MCF 10A (cell line): ENCODE data around the gene CHSY3. TPM values are rescaled to one million over a fixed set of nuclear protein-coding genes. Genes with fewer than 3 reads are reported as not detected.

Experiments
- BruUV-seq: library from RNA; stranded (reverse); fragments of 400-500 nt; replicated peaks from 2 replicates; lab custom pipeline; 2021; lab: Mats Ljungman, UMichigan
- CTCF ChIA-PET: fragments of 300-600 bp; sonication (Branson Sonifier 250); formaldehyde crosslinking; extraction: SDS; loops from one replicate; lab custom pipeline; 2021; ENCODE audit warnings: antibody characterized with exemption, inconsistent platforms; lab: Yijun Ruan, JAX
- POLR2A ChIA-PET: fragments of 300-600, 350-650 bp; sonication (Branson Sonifier 250); formaldehyde crosslinking; extraction: SDS; loops from one replicate; lab custom pipeline; 2020; ENCODE audit warnings: antibody characterized with exemption, inconsistent platforms; lab: Yijun Ruan, JAX
- DNase-seq: peaks from one replicate; pipeline ENCODE4 v3.0.0-alpha.2; 2018; ENCODE audit not compliant: unreplicated experiment
- H3K27ac Mint-ChIP-seq: one replicate; pipeline ENCODE4 v1.8.0; 2022; ENCODE audit warnings: mild to moderate bottlenecking, low read depth, mixed read lengths; ENCODE audit not compliant: unreplicated experiment
- H3K27me3 Mint-ChIP-seq: one replicate; pipeline ENCODE4 v1.8.0; 2022; ENCODE audit warnings: mixed read lengths; ENCODE audit not compliant: insufficient read depth, unreplicated experiment
- H3K36me3 Mint-ChIP-seq: one replicate; pipeline ENCODE4 v1.8.0; 2022; ENCODE audit warnings: mild to moderate bottlenecking, moderate library complexity, mixed read lengths; ENCODE audit not compliant: insufficient read depth, unreplicated experiment
- H3K4me1 Mint-ChIP-seq: one replicate; pipeline ENCODE4 v1.8.0; 2022; ENCODE audit warnings: mixed read lengths; ENCODE audit not compliant: insufficient read depth, unreplicated experiment
- H3K4me3 Mint-ChIP-seq: one replicate; pipeline ENCODE4 v1.8.0; 2022; ENCODE audit warnings: mild to moderate bottlenecking, moderate library complexity, mixed read lengths; ENCODE audit not compliant: unreplicated experiment
- H3K9me3 Mint-ChIP-seq: one replicate; pipeline ENCODE4 v1.8.0; 2022; ENCODE audit warnings: mixed read lengths; ENCODE audit not compliant: unreplicated experiment
- intact Hi-C: fragments of 100-400 bp; cut with micrococcal nuclease; formaldehyde crosslinking; loops from 2 replicates; pipeline ENCODE4 v1.14.1; 2022
- total RNA-seq: library from RNA; stranded (reverse); gene quantifications from 2 replicates; pipeline ENCODE4 v1.2.3, GENCODE V29; 2022
- TF ChIP-seq, protein P1 (sequence below): fragments of 200-600 bp; IDR thresholded peaks from one replicate; pipeline ENCODE4 v1.8.0; 2022; ENCODE audit warnings: antibody characterized with exemption, mild to moderate bottlenecking; ENCODE audit not compliant: unreplicated experiment

The CHSY3 gene
- total RNA-seq, 1 experiment from 2014 or later = 0.82 TPM

DNA sequence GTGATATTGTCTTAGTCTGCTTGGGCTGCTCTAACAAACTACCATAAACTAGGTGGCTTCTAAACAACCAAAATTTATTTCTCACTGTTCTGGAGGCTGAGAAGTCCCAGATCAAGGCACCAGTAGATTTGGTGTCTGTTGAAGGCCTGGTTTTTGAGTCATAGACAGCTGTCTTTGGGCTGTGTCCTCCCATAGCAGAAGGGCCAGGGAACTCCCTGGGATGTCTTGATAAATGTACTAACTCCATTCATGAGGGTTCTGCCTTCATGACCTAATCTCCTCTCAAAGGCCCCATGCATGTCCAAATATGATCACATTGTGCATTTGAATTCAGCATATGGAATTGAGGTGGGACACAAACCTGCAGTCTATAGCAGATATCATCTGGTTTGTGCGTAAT, 121.2 kb downstream of the CHSY3 start:
- POLR2A ChIA-PET = no interaction called here
- BruUV-seq = no TSS peak
- intact Hi-C loops = no loop called here
- no peaks in the 10 kb centered on the region for H3K27me3 Mint-ChIP-seq
- no peak for DNase-seq
- CTCF ChIA-PET = no interaction called here
- TF ChIP-seq, protein P1, sequence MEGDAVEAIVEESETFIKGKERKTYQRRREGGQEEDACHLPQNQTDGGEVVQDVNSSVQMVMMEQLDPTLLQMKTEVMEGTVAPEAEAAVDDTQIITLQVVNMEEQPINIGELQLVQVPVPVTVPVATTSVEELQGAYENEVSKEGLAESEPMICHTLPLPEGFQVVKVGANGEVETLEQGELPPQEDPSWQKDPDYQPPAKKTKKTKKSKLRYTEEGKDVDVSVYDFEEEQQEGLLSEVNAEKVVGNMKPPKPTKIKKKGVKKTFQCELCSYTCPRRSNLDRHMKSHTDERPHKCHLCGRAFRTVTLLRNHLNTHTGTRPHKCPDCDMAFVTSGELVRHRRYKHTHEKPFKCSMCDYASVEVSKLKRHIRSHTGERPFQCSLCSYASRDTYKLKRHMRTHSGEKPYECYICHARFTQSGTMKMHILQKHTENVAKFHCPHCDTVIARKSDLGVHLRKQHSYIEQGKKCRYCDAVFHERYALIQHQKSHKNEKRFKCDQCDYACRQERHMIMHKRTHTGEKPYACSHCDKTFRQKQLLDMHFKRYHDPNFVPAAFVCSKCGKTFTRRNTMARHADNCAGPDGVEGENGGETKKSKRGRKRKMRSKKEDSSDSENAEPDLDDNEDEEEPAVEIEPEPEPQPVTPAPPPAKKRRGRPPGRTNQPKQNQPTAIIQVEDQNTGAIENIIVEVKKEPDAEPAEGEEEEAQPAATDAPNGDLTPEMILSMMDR = no peak
- H3K27ac Mint-ChIP-seq = no peak overlapping the region
- no peaks in the 10 kb centered on the region for H3K4me1 Mint-ChIP-seq
- no peak overlapping the region for H3K4me3 Mint-ChIP-seq
- no peaks in the 10 kb centered on the region for H3K36me3 Mint-ChIP-seq
- H3K9me3 Mint-ChIP-seq = peaks cover 9% of the 10 kb centered on the region

DNA sequence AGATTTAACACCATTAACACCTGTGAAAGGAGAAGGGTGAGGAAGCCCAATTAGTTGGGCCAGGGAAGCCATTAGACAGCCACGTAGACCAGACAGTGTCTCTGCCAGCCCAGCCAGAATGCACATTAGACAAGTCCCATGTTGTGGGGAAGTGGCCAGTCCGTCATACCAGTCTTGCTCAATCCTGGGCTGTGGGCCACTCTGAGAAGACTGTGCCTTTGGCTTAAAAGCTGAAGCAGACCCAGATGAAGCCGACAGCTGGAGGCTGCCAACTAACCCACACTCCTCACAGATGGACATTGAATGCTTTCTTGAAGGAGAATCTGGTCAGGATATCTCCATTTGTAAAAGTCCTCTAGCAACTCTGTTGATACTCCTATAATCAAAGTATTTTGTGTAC, 128.5 kb downstream of the CHSY3 start:
- H3K27me3 Mint-ChIP-seq = no peaks in the 10 kb centered on the region
- intact Hi-C loops = no loop called here
- no peaks in the 10 kb centered on the region for H3K36me3 Mint-ChIP-seq
- DNase-seq = no peak
- peaks cover 9% of the 10 kb centered on the region for H3K9me3 Mint-ChIP-seq
- no TSS peak for BruUV-seq
- H3K4me1 Mint-ChIP-seq = peaks cover 8% of the 10 kb centered on the region
- no peak overlapping the region for H3K27ac Mint-ChIP-seq
- CTCF ChIA-PET = no interaction called here
- no peak overlapping the region for H3K4me3 Mint-ChIP-seq
- TF ChIP-seq, protein P1 = no peak
- POLR2A ChIA-PET = no interaction called here

DNA sequence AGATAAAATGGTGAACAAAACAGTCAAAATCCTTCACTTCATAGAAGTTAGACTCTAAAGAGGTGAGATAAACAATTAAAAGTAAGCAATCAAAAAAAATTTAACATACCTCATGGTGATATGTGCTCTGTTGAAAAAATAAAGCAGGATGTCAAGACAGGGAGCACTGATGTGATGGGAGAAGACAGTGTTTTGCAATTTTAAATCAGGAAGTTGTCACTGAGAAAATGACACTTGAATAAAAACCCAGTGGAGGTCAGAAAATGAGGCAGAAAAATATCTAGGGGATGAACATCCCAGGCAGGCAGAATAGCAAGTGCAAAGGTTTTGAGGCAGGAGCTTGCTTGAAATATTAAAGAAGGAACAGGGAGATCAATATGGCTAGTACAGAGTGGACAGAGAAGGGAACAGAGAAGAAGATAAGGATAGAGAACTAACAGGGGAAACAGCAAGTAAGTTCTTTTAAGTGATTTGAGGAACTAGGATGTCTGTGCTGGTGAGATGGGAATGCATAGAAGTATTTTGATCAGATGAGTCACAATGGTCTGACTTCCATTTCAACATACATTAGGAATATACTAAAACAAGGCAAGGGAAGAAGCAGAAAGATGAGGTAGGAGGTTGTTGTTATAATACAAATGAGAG, 130.4 kb downstream of the CHSY3 start:
- intact Hi-C loops = no loop called here
- H3K9me3 Mint-ChIP-seq = no peaks in the 10 kb centered on the region
- ChIA-PET POLR2A (interaction anchor here (0.8 to 1.6 kb wide), 2 partner anchors 32 to 34 kb away, joined by 3 to 4 read pairs; no protein-coding TSS in a partner anchor), CTCF (no interaction called here)
- peak; percentile 40 for DNase-seq
- no TSS peak for BruUV-seq
- H3K27me3 Mint-ChIP-seq = no peaks in the 10 kb centered on the region
- H3K4me1 Mint-ChIP-seq = peaks cover 8% of the 10 kb centered on the region
- no peak overlapping the region for H3K4me3 Mint-ChIP-seq
- TF ChIP-seq, protein P1 = no peak
- H3K27ac Mint-ChIP-seq = no peak overlapping the region
- H3K36me3 Mint-ChIP-seq = no peaks in the 10 kb centered on the region

DNA sequence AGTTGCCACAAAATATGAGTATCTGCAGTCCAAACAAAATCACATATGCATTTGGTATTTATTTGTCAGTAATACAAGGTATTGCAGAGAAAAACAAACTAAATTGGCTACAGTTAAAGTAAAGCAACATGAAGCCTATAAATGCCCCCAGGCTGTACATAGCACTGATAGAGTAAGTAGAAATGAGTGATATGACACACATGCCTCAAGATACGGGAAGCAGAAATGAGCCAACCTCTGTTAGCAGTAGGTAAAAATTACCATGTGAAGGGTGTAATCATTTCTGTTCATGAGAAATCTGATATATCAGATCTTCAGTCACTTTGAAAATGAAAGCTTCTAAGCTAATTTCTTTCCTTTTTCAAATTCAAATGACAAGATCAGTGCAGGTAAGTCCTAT, 131.1 kb downstream of the CHSY3 start:
- intact Hi-C loops = no loop called here
- CTCF ChIA-PET = interaction anchor here (0.6 to 1.0 kb wide), 5 partner anchors 8 to 277 kb away, joined by 3 to 4 read pairs (median 3); no protein-coding TSS in a partner anchor
- H3K9me3 Mint-ChIP-seq = no peaks in the 10 kb centered on the region
- no peak overlapping the region for H3K27ac Mint-ChIP-seq
- no peaks in the 10 kb centered on the region for H3K36me3 Mint-ChIP-seq
- no TSS peak for BruUV-seq
- TF ChIP-seq, protein P1 = no peak
- no peak overlapping the region for H3K4me3 Mint-ChIP-seq
- no peaks in the 10 kb centered on the region for H3K27me3 Mint-ChIP-seq
- DNase-seq = peak; percentile 45
- peaks cover 8% of the 10 kb centered on the region for H3K4me1 Mint-ChIP-seq
- POLR2A ChIA-PET = interaction anchor here (0.6 kb wide), 1 partner anchor 1223 kb away, joined by 6 read pairs; no protein-coding TSS in a partner anchor
